Calu3 (cell line): ENCODE results near the gene SKA1. TPM values are rescaled to one million over a fixed set of nuclear protein-coding genes. Genes with fewer than 3 reads are reported as not detected.
"Not testable (repeated sequence)": the region's sequence is repeated elsewhere in the genome, so short reads cannot be mapped to it uniquely, and the experiment has no call there.

Source experiments
- BruUV-seq: library from RNA; stranded (reverse); fragments of 400-500 nt; replicated peaks from 2 replicates; lab custom pipeline; 2021; lab: Mats Ljungman, UMichigan
- CTCF ChIA-PET: fragments of 300-600 bp; sonication (Branson Sonifier 250); formaldehyde crosslinking; loops from one replicate; lab custom pipeline; 2022; ENCODE audit warnings: antibody characterized with exemption; lab: Charles Lee
- DNase-seq: peaks from one replicate; pipeline ENCODE4 v3.0.0; 2022
- H3K27ac Mint-ChIP-seq: one replicate; pipeline ENCODE4 v1.8.0; 2022; ENCODE audit warnings: mixed read lengths; ENCODE audit not compliant: unreplicated experiment
- H3K27me3 Mint-ChIP-seq: one replicate; pipeline ENCODE4 v1.8.0; 2022; ENCODE audit warnings: mixed read lengths; ENCODE audit not compliant: unreplicated experiment
- H3K36me3 Mint-ChIP-seq: one replicate; pipeline ENCODE4 v1.8.0; 2022; ENCODE audit warnings: mild to moderate bottlenecking, moderate library complexity, mixed read lengths; ENCODE audit not compliant: insufficient read depth, unreplicated experiment
- H3K4me1 Mint-ChIP-seq: one replicate; pipeline ENCODE4 v1.8.0; 2022; ENCODE audit warnings: mild to moderate bottlenecking, low read depth, mixed read lengths; ENCODE audit not compliant: unreplicated experiment
- H3K4me3 Mint-ChIP-seq: one replicate; pipeline ENCODE4 v1.8.0; 2022; ENCODE audit warnings: mild to moderate bottlenecking, low read depth, moderate library complexity, mixed read lengths; ENCODE audit not compliant: unreplicated experiment
- H3K9me3 Mint-ChIP-seq: one replicate; pipeline ENCODE4 v1.8.0; 2022; ENCODE audit warnings: low read depth, mixed read lengths; ENCODE audit not compliant: unreplicated experiment
- CTCF ChIP-seq: fragments of 200-600 bp; IDR thresholded peaks from one replicate; pipeline ENCODE4 v1.8.0; 2022; ENCODE audit warnings: antibody characterized with exemption; ENCODE audit not compliant: unreplicated experiment
- intact Hi-C: fragments of 100-400 bp; cut with micrococcal nuclease; formaldehyde crosslinking; loops from one replicate; pipeline ENCODE4 v1.10.0; 2022; ENCODE audit not compliant: unreplicated experiment
- total RNA-seq: library from RNA; stranded (reverse); gene quantifications from 2 replicates; pipeline ENCODE4 v1.2.3, GENCODE V29; 2022

SKA1 gene
- total RNA-seq, 1 experiment from 2014 or later, result 22.5 TPM

DNA sequence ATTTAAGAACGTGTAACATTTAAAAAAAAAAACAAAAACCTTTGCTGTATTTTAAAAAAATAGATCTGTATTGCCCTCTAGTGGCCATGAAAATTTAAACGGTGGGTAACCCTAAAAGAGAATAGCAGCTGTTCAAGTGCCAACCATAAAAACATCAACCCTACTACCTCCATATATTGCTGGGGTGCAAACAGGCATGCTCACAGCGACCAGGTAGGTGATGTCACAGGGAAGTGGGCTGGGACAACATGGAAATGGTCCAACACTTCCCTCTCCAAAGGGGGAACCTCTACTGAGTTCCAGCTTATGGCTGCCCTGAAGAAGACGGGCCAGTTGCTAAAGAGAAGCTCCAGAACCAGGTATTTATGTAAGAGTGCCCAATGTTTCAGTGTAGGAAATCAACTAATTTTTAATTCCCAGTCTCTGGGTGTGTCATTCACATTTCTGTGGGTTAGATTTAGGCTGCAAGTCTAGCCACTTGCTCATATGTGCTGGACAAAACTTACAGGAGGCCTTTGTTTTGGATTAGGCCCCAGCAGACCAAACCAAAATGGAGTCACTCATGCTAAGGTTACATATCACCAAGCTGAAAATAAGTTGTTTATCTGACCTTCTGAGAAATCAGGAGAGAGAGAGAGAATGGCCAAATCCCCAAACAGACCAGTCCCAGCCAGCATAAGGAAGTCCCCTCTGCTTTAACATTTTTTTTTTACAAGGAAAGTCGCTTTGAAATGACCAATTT lies 54.5 kb downstream of the SKA1 start:
- no TSS peak for BruUV-seq
- peaks cover 2% of the 10 kb centered on the region for H3K9me3 Mint-ChIP-seq
- no peak overlapping the region for H3K4me3 Mint-ChIP-seq
- peaks cover 41% of the 10 kb centered on the region for H3K27me3 Mint-ChIP-seq
- CTCF ChIA-PET, result interaction anchor here (0.7 to 1.6 kb wide), 5 partner anchors 9 to 211 kb away, joined by 3 to 9 read pairs (median 3); partner anchors contain the start of gene MBD1
- DNase-seq, result peak; percentile 30
- TF ChIP-seq CTCF, result peak; percentile 54
- H3K36me3 Mint-ChIP-seq, result no peaks in the 10 kb centered on the region
- no peaks in the 10 kb centered on the region for H3K4me1 Mint-ChIP-seq
- no peak overlapping the region for H3K27ac Mint-ChIP-seq
- intact Hi-C loops, result loop anchor here (1.0 kb wide), 1 partner anchor 211 kb away; no protein-coding TSS in a partner anchor

DNA sequence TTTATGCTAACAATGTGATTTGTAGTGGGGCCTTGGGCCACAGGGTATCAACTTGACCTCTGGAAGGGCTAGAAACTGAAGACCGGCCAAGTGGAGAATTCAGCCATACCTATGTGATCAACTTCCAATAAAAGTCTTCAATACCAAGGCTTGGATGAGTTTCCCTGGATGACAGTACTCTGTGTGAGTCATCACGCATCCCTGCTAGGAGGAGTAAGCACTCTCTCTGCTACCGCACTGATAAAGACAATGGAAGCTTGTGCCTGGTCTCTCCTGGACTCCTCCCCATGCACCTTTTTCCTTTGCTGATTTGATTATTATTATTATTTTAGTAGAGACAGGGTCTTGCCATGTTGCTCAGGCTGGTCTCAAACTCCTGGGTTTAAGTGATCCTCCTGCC lies 58.1 kb downstream of the SKA1 start:
- TF ChIP-seq CTCF, result no peak
- intact Hi-C loops, result no loop called here
- H3K4me3 Mint-ChIP-seq, result no peak overlapping the region
- peaks cover 47% of the 10 kb centered on the region for H3K27me3 Mint-ChIP-seq
- H3K9me3 Mint-ChIP-seq, result no peaks in the 10 kb centered on the region
- H3K27ac Mint-ChIP-seq, result no peak overlapping the region
- no TSS peak for BruUV-seq
- no peak for DNase-seq
- H3K36me3 Mint-ChIP-seq, result no peaks in the 10 kb centered on the region
- H3K4me1 Mint-ChIP-seq, result no peaks in the 10 kb centered on the region
- CTCF ChIA-PET, result no interaction called here

DNA sequence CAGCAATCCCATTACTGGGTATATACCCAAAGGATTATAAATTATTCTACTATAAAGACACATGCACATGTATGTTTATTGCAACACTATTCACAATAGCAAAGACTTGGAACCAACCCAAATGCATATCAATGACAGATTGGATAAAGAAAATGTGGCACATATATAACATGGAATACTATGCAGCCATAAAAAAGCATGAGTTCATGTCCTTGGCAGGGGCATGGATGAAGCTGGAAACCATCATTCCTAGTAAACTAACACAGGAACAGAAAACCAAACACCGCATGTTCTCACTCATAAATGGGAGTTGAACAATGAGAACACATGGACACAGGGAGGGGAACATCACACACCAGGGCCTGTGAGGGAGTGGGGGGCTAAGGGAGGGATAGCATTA lies 61.9 kb downstream of the SKA1 start:
- H3K27ac Mint-ChIP-seq, H3K36me3 Mint-ChIP-seq, H3K4me3 Mint-ChIP-seq, H3K4me1 Mint-ChIP-seq, DNase-seq, BruUV-seq, H3K9me3 Mint-ChIP-seq, intact Hi-C loops: not testable (repeated sequence)
- CTCF ChIA-PET, result interaction anchor here (0.7 kb wide), 1 partner anchor 10 kb away, joined by 3 read pairs; no protein-coding TSS in a partner anchor
- peaks cover 39% of the 10 kb centered on the region for H3K27me3 Mint-ChIP-seq

DNA sequence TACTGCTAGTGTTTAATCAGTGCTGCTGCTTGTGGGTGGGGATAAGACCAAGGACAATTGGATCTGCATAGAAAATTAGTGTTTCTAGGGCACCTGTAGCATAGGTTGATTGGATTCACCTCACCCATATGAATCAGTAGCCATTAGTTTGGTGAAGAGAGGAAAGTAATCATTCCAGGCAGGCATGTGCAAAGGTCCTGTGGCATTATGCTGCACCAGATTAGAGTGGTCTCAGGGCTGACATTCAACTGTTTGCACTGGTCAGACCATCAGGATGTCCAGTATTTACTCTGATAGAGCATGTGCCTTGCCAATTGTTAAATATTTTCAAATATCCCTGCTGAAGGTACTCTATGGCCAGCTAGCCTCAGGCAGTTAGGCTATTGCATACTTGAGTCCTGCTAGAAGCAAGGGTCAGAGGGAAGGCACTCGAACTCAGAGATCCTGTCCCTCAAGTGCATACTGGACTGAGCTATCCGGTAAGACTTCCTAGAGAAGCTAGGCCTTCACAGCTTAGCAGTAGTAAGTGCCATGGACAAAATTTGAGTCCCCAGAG lies 64.7 kb downstream of the SKA1 start:
- no peaks in the 10 kb centered on the region for H3K36me3 Mint-ChIP-seq
- peaks cover 36% of the 10 kb centered on the region for H3K27me3 Mint-ChIP-seq
- CTCF ChIA-PET, result interaction anchor here (1.0 kb wide), 1 partner anchor 10 kb away, joined by 3 read pairs; no protein-coding TSS in a partner anchor
- intact Hi-C loops, result no loop called here
- TF ChIP-seq CTCF, result no peak
- H3K4me3 Mint-ChIP-seq, result no peak overlapping the region
- no peak overlapping the region for H3K27ac Mint-ChIP-seq
- BruUV-seq, result no TSS peak
- DNase-seq, result no peak
- H3K4me1 Mint-ChIP-seq, result no peaks in the 10 kb centered on the region
- H3K9me3 Mint-ChIP-seq, result no peaks in the 10 kb centered on the region
